HG02884 (cell line): Measurements from ENCODE around the gene ABLIM1.
A peak's percentile ranks its signal among the peaks of the same experiment; 100 is the strongest.

ENCODE experiments used
- ATAC-seq: cut with Tn5 transposase; IDR thresholded peaks from one replicate; pipeline ENCODE4 v1.9.1; 2021; ENCODE audit warnings: mild to moderate bottlenecking, moderate library complexity; ENCODE audit not compliant: unreplicated experiment

ABLIM1 gene

GRCh38 chr10:114523876-114524275 is 134.2 kb downstream of the ABLIM1 start:
- no peak for ATAC-seq

DNA sequence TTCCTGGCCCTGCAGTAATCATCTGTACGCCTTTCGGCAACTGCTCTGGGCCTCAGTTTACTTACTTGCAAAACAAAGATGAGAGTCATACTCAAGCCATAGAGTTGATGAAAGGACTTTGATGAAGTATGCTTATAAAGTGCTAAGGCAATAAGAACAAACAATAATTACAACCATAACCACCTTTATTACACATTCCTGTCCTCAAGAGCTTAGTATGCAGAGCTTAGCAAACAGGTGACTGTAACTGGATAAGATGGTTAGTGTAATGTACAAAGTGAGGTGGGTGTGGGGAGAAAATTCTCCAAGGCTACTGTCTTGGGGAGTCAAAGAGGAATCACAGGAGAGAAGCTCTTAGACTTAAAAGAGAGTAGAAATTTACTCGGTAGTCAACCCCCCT is 136.8 kb downstream of the ABLIM1 start:
- ATAC-seq = no peak

- ATAC-seq = no peak
Measured at GRCh38 chr10:114520453-114520852, 137.6 kb downstream of the ABLIM1 start.

DNA sequence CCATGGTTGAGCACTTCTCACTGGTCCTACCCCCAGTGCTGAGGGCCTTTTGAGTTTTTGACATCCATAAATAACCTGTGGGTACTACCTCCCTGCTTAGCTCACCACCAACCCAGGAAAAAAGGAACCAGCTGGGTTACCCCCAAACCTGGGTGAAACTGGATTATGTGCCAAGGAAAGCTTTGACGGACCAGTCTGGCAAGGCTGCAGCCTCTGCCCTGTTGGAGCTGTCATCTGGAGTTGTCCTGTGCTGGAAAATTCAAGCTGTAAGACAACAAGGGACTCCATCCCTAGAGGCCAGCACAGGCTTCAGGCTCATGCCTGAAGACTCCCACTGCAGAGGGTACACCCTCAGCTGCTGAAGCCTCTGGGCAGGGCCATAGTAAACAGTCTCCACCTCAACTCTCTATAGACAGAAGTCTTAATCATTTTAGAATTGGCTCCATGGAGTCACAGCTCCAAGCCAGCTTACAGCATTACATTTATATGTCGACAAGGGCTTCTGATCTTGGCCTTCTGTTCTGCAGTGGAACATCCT is 138.2 kb downstream of the ABLIM1 start:
- ATAC-seq = no peak

DNA sequence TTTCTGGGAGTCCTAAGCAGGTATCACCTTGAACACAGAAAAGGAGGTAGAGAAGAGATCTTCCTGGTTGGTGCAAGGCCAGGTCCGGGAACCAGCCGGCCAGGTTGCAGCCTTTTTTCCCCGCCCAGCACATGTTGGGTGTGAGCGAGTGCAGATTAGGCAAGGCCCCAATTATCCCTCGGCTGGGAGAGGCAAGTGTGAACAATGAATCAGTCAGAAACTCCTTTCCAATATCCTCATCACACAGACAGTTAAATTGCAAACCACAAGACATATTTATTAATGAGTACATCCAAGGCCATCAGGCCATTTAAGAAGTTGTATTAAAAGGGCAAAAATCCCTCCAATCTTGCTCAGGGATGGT is 138.8 kb downstream of the ABLIM1 start:
- ATAC-seq = no peak

GRCh38 chr10:114518401-114519305 is 139.4 kb downstream of the ABLIM1 start:
- no peak for ATAC-seq

DNA sequence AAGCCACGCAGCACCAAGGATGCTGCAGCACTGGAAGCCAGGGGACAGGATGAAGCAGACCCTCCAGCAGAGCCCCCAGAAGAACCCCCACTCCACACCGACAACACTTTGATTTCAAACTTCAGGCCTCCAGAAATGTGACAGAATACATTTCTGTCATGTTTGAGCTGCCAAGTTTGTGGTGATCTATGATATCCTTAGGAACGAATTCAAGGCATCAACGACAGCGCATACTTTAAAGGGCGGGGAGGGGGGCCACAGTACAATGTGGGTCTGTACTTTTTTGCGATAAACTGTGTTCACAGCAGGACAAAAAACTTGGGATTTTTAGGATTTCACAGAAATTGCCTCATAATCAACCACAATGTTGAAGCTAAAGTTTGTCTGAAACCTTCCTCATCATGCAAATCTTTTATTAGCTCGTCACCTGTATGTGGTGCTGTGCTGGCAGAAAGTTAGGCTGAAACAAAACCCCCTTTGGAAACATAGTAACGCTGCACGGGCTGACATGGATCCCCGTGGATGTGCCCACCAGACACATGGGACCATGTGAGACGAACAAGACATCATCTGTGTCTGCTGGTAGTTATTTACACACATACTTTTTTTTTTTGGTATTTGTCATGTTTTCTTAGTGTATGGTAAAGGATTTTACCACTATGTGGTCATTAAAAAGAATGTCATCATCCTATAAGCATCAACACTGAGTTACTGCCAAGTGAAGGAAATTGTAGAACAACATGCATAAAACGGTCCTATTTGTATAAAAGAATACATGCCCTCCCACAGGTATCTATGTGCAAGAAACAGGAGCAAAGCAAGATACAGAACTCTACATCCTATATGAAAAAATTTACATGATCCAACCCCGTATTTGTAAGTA is 140.5 kb downstream of the ABLIM1 start:
- ATAC-seq = no peak

DNA sequence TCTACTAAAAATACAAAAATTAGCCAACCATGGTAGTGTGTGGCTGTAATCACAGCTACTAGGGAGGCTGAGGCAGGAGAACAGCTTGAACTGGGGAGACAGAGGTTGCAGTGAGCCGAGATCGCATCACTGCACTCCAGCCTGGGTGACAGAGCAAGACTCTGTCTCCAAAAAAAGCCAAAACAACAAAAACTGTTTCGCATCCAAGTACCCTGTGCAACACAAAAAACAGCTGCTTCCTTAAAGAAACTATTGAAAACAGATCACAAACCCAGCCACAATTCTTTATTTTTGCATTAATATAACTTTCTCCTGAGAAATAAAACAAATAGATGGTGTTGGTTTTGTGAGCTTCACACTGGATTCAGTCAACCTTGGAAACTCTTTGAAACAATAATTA is 141.7 kb downstream of the ABLIM1 start:
- no peak for ATAC-seq

- ATAC-seq = no peak
Measured at GRCh38 chr10:114515298-114515914, 142.7 kb downstream of the ABLIM1 start.

GRCh38 chr10:114513381-114513792 is 144.7 kb downstream of the ABLIM1 start:
- ATAC-seq = no peak

DNA sequence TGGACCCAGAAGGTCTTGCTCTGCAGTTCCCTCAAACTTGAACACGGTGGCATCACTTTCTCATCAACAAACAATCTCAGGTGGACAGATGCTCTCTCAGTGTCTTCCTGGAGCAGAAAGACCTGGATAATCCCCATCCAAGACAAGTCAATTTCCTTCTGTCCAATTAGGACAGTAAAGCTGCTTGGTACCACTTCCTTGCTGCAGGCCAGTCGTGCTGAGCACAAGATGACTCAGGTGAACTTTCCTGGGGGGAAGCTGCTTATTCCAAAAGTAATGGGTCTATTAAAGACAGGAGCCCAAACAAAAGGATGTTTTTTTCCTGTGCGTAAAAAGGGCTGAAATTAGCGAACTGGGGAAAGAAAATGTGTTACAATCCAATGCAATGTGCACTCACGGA is 146.2 kb downstream of the ABLIM1 start:
- ATAC-seq = no peak

DNA sequence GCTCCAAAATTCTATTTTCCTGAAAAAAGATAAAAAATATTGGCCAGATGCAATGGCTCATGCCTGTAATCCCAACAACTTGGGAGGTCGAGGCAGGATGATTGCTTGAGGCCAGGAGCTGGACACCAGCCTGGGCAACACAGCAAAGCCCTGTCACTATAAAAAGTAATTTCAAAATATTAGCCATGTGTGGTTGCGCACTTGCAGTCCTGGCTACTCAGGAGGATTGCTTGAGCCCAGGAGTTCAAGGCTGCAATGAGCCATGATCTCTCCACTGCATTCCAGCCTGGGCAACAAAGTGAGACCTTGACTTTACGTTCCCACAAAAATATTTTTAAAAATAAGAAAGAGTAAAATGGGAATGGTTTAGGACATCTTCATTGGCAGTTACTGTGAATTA is 149.7 kb downstream of the ABLIM1 start:
- ATAC-seq = no peak

- ATAC-seq = no peak
Measured at GRCh38 chr10:114507449-114507848, 150.6 kb downstream of the ABLIM1 start.

DNA sequence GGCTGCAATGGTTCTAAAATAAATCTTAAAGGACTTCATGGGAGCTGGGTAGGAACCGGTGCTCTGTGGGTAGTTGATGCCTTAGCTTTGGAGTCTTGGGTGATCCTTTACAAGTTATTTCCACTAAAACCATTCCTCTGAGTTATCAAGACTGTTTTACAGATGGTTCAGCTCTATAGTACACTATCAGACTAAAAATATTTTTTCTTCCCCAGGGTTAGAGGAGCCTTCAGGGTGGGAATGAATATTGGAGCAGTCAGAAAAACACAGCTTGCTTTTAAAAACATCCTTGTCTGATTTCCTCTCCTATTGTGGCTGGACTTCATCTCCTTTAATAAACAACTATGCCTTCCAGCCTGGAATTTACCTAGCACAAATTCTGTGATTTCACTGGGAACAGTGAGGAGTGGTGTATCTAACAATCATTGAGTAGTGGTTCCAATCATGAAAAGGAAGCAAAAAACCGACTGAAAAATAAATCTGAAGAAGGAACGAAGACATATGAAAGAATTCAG is 151.1 kb downstream of the ABLIM1 start:
- ATAC-seq = no peak

- no peak for ATAC-seq
Measured at GRCh38 chr10:114504769-114505579, 153.1 kb downstream of the ABLIM1 start.

GRCh38 chr10:114502074-114502473 is 156.0 kb downstream of the ABLIM1 start:
- no peak for ATAC-seq

DNA sequence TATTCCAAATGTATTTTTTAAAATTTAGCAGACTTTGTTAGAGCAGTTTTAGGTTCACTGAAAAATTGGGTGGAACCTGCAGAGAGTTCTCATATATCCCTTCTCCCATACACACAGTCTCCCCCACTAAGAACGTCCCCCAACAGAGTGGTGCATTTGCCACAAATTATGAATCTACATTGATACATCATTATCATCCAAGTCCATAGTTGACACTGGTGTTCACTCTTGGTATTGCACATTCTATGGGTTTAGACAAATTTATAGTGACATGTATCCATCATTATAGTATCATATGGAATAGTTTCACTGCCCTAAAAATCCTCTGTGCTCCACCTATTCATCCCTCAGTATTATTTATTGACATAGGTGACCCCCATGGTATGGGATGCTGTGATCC is 156.4 kb downstream of the ABLIM1 start:
- no peak for ATAC-seq

DNA sequence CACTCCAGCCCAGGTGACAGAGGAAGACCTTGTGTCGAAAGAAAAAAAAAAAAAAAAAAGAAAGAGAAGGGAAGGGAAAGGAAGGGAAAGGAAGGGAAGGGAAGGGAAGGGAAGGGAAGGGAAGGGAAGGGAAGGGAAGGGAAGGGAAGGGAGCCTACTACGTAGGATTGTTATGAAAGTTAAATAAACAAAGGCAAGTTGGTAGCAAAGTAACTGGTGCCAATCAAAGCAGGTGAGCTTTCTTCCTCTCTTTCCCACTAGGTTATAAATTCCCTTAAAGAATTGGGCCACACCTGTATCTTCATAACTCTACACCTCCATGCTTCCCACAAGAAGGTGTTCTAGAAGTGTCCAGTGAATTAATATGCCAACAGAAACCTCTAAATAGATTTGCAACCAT is 157.4 kb downstream of the ABLIM1 start:
- no peak for ATAC-seq

DNA sequence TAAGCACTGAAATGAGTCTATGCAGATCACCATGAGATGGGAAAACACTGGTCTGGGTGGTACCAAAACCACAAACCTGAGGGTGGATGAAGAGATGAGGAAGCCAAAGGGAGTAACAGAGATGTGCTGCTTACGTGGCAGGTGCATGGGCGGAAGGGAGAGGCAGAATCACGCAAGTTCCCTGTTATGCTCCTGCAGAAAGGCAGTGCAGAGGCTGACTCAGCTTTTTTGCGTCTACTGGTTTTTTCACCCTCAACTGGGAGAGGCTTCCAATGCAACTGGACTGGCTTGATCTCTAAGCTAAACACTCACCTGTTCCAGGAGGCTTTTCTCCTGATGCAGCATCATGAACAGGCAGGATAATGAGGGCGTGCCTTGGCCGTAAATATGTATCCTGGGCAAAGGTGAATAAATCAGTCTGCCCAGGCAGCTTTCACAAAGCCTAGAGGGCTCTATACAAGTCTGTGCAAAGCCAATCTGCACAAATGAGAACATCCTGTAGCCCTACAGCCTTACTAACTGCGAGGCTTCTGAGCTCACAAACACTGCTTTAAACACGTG is 158.4 kb downstream of the ABLIM1 start:
- ATAC-seq = peak; percentile 36

GRCh38 chr10:114499116-114499515 is 159.0 kb downstream of the ABLIM1 start:
- ATAC-seq = no peak
